Muscle layer of colon (tissue), 2 donors: Measurements from ENCODE around the gene MSANTD1.
"Not testable (repeated sequence)": the region's sequence is repeated elsewhere in the genome, so short reads cannot be mapped to it uniquely, and the experiment has no call there.

Source experiments
- H3K27ac ChIP-seq: one replicate; pipeline ENCODE4 v1.7.0; 2013; ENCODE audit warnings: low read depth, mild to moderate bottlenecking, low read length, moderate library complexity
- H3K27me3 ChIP-seq, 2 donors: one replicate each; pipeline ENCODE4 v1.7.0; 2013; ENCODE audit warnings: low read length in 2 of 2, mild to moderate bottlenecking in 2 of 2; ENCODE audit not compliant: insufficient read depth in 2 of 2, control insufficient read depth in 1 of 2
- H3K36me3 ChIP-seq: one replicate; pipeline ENCODE4 v1.7.0; 2013; ENCODE audit warnings: mild to moderate bottlenecking, low read length; ENCODE audit not compliant: insufficient read depth
- H3K4me1 ChIP-seq: one replicate; pipeline ENCODE4 v1.7.0; 2013; ENCODE audit warnings: mild to moderate bottlenecking, low read length; ENCODE audit not compliant: insufficient read depth
- H3K4me3 ChIP-seq, 2 donors: one replicate each; pipeline ENCODE4 v1.7.0; 2013; ENCODE audit warnings: low read length in 2 of 2, low read depth in 1 of 2, mild to moderate bottlenecking in 1 of 2, moderate library complexity in 1 of 2
- H3K9ac ChIP-seq: one replicate; pipeline ENCODE4 v1.7.0; 2013; ENCODE audit warnings: low read length
- H3K9me3 ChIP-seq: one replicate; pipeline ENCODE4 v1.7.0; 2013; ENCODE audit warnings: mild to moderate bottlenecking, low read length
- donor health status: abdominal sarcoma.
- donor health status: Adenocarcinoma of cecum.

The MSANTD1 gene

DNA sequence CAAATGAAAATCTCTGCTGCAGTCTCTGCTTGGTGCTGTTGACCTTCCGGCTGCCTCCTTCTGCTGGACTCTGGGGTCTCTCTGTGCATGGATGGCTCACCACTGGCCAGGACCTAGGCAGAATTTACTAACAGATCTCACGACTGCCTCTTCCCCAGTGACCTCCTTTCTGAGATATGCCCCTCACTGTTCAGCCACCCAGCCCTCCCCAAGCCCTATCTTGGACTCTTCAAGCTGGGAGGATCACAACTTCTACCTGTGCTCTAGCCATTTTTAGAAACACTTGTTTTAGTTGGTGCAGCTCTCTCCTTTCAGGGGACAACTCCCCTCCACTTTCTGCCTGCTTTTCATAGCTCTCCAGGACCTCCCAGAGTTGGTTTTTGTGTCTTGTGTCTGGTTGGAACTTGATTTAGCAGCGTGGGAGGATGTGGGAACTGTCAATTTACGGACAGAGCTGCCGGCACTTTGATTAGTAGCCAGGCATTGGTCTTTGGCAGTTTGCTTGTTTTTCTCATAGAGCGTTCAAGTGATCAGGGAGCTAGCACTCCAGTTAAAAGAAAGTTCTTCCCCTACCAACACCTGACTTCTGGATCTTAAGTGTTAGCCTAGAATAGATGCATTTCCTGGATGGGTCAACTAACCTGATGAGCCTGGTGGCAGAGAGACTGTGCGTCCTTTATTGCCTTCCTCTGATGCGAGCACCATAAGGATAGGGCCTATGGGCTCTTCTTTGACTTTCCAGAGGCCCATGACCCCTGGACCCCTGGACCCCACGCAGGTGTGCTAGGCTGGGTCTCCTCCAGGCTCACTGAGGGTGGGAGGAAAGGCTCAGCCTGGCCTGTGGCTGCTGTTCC, 50.4 kb downstream of the MSANTD1 start:
- Histone ChIP-seq H3K9me3 (no peaks in the 10 kb centered on the region), H3K27ac (no peak overlapping the region), H3K27me3 (no peaks in the 10 kb centered on the region), H3K4me3 (no peak overlapping the region), H3K36me3 (no peaks in the 10 kb centered on the region), H3K4me1 (no peaks in the 10 kb centered on the region), H3K9ac (no peak overlapping the region)

DNA sequence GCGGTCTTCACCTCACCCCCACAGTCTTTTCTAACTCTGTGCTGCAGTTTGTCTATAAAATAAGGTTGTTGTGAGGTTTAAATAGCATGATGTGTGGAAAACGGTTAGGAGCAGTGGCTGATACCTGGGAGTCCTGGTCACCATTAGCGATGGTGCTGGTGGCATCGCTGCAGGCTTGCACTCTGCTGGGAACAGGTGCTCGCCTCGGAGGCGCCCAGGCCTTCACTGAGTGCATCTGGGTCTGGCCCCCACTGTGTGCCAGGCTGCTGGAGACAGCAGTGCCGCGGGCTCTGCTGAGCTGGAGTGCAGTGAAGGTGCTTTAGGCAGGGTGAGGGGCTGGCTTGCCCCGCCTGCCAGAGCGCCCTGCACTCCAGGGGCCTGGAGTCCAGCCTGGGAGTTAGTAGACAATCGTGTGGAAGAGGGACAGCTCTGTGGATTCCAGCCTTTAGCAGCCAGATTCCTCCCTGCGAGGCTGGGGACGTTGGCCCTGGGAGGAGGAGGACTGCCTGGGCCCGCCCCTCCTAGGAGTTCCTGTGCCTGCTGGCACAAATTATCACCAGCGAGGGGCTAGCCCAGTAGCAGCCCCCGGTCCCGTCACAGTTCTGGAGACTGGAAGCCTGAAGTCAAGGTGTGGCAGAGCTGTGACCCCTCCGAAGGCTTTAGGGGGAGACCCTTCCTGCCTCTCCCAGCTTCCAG, 51.2 kb downstream of the MSANTD1 start:
- Histone ChIP-seq H3K36me3 (no peaks in the 10 kb centered on the region), H3K4me3 (no peak overlapping the region), H3K27me3 (no peaks in the 10 kb centered on the region), H3K9ac (no peak overlapping the region), H3K9me3 (no peaks in the 10 kb centered on the region), H3K4me1 (peaks cover 2% of the 10 kb centered on the region), H3K27ac (no peak overlapping the region)

DNA sequence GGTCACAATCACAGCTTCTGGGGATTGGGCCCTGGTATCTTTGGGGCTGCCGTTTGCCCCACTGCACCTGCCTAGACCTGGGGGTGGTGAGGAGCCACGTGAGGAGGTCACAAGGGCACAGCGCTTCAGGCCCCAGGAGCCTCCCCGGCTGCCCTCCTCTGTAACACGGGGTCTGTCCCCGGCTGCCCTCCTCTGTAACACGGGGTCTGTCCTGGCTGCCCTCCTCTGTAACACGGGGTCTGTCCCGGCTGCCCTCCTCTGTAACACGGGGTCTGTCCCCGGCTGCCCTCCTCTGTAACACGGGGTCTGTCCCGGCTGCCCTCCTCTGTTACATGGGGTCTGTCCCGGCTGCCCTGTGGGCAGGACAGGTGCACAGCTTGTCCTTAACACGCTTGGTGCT, 51.9 kb downstream of the MSANTD1 start:
- H3K9ac ChIP-seq, H3K4me3 ChIP-seq, H3K27ac ChIP-seq, H3K4me1 ChIP-seq, H3K36me3 ChIP-seq, H3K9me3 ChIP-seq, H3K27me3 ChIP-seq: not testable (repeated sequence)

DNA sequence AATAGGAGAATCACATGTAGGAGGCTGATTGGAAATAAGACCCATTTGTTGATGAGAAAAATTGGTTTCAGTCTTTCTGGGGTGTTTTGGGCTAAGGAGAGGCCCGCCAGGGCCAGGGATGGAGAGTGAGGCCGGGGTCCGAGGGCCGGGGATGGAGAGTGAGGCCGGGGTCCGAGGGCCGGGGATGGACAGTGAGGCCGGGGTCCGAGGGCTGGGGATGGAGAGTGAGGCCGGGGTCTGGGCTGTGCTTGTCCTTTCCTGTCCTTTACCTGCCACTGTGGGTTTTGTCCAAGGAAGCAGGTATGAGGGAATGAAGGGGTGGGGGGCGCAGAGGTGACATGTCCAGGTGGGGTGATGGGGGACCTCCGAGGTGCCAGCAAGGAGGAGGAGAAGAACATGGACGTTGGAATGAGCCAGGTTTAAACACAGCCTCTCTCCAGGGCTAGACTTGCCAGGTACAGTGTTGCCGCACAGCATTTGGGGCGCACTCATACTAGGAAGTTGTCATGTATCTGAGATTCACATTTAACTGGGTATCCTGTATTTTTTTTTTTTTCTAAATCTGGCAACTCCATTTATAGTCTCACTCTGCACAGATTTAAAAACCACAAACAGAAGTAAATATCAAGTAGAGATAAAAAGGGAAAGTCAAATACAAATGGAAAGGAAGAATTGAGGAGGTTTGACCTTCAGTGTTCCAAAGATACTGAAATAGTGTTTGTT, 52.7 kb downstream of the MSANTD1 start:
- Histone ChIP-seq H3K36me3 (no peaks in the 10 kb centered on the region), H3K9me3 (no peaks in the 10 kb centered on the region), H3K9ac (no peak overlapping the region), H3K27me3 (no peaks in the 10 kb centered on the region), H3K4me1 (peaks cover 7% of the 10 kb centered on the region), H3K4me3 (no peak overlapping the region), H3K27ac (no peak overlapping the region)

DNA sequence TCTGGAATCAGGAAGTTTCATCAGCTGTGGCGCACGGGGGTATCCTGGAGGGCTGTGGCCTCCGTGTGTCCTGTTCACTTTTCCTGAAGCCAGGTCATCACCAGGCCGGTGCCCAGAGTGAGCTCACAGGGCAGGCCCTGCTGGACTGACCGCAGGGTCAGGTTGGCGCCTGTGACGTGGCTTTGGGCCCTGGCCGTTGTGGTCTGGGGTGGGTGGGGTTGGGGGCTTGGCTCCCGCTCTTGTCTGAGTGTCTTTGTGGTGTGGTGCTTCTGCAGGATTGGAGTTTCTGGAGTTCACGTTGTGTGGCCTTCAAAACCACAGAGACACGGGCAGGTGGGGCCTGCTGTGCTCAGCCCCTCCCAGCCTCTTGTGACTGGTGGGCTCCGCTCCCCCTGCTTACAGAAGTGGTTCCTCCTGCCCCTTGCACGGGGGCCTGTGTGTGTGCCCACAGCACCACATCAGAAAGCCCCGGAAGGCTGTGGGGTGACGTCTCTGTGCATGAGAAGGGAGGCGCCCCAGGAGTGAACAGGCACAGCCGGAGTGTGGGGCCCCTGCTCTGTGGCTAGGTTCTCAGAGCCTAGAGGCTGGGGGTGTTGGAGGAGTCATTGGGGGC, 53.3 kb downstream of the MSANTD1 start:
- H3K36me3 ChIP-seq, result no peaks in the 10 kb centered on the region
- H3K4me1 ChIP-seq, result peaks cover 7% of the 10 kb centered on the region
- H3K27me3 ChIP-seq, result no peaks in the 10 kb centered on the region
- no peaks in the 10 kb centered on the region for H3K9me3 ChIP-seq
- H3K4me3 ChIP-seq, result no peak overlapping the region
- no peak overlapping the region for H3K9ac ChIP-seq
- no peak overlapping the region for H3K27ac ChIP-seq

DNA sequence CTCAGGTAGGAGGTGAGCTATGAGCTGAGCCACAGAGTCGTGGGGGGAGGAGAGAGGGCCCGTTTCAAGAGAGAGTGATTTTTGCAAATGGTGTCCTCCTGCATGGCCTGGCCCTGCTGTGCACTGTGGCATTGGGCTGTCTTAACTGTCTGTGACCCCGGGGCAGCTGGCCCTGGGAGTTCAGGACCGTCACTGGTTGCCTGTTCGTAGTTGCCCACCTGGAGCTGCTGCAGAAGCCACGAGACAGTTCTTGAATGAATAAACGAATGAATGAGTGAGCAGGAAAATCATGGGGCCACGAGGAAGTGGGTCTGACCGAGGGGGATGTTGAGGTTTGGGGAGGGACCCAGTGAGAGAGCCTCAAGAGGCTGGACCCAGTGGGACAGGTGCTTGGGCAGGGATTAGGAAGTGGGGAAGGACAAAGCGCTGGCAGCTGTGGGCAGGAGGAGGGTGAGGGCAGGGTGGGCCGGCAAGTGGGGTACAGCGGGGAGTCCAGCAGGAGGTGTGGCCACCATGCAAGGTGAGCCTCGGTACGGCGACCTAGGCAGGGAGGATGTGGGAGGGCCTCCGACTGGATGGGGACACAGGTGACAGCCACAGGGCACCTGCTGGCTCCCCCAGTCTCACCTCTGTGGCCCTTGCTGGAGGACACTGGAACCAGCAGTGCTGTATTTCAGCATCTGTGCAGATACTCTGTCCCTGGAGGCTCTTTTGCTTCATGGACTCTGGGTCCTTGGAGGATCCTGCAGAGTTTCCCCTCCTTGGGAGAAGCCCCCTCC, 54.0 kb downstream of the MSANTD1 start:
- Histone ChIP-seq H3K4me3 (no peak overlapping the region), H3K9ac (no peak overlapping the region), H3K27me3 (no peaks in the 10 kb centered on the region), H3K9me3 (no peaks in the 10 kb centered on the region), H3K27ac (no peak overlapping the region), H3K36me3 (no peaks in the 10 kb centered on the region), H3K4me1 (peaks cover 7% of the 10 kb centered on the region)

DNA sequence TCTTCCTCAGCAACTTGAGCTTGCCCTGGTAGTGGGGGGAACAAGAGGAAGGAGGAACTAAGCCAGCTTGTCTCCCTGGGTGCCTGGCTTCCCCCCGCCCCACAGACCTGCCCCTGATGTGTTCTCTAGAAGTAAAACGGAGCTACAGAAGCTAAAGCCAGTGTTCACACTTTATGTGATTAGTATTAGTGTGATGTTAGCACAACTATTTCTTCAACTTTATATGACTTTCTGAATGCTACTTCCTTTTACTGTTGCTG, 54.5 kb downstream of the MSANTD1 start:
- H3K9me3 ChIP-seq, result no peaks in the 10 kb centered on the region
- H3K27me3 ChIP-seq, result no peaks in the 10 kb centered on the region
- H3K4me3 ChIP-seq, result no peak overlapping the region
- no peak overlapping the region for H3K27ac ChIP-seq
- H3K36me3 ChIP-seq, result no peaks in the 10 kb centered on the region
- H3K9ac ChIP-seq, result no peak overlapping the region
- H3K4me1 ChIP-seq, result peaks cover 7% of the 10 kb centered on the region

DNA sequence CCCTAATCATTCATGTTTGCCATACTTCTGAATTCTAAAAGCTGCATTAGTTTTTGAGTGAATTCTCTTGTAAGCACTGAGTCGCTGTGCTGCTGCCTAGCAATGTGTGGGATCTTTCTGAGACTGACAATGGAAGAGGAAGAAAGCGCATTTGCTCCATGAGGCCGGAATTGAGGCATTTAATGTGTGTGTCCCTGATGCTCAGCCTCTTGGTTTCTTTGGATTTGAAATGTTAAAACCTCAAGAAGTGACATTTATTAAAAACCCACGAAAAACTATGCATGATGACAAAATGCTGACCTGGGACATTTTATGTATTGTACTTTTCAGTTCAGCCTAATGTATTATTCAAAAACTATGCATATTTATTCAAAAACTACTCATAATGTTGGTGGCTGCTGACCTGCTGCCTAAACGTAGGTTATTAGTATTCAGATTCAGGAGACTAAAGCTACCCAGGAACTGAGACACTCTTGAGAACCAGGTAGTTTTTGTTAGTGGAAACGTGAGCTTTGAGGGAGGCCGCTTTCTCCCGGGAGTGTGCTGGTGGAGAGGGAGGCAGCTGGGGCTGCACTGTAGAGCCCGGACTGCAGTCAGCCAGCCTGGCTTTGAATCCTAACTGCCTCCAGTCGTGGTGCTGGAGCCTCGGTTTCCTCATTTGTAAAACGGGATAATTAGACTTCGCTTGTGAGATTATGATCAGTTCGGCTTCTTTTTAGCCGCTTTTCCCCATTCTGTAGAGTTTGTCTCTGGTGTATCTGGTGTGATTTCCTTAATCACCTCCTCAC, 55.2 kb downstream of the MSANTD1 start:
- Histone ChIP-seq H3K4me3 (peak overlapping the region in 1 of 2 donors; percentile 37), H3K27ac (peak overlapping the region; percentile 66), H3K9ac (no peak overlapping the region), H3K36me3 (no peaks in the 10 kb centered on the region), H3K4me1 (peaks cover 7% of the 10 kb centered on the region), H3K27me3 (no peaks in the 10 kb centered on the region), H3K9me3 (no peaks in the 10 kb centered on the region)

DNA sequence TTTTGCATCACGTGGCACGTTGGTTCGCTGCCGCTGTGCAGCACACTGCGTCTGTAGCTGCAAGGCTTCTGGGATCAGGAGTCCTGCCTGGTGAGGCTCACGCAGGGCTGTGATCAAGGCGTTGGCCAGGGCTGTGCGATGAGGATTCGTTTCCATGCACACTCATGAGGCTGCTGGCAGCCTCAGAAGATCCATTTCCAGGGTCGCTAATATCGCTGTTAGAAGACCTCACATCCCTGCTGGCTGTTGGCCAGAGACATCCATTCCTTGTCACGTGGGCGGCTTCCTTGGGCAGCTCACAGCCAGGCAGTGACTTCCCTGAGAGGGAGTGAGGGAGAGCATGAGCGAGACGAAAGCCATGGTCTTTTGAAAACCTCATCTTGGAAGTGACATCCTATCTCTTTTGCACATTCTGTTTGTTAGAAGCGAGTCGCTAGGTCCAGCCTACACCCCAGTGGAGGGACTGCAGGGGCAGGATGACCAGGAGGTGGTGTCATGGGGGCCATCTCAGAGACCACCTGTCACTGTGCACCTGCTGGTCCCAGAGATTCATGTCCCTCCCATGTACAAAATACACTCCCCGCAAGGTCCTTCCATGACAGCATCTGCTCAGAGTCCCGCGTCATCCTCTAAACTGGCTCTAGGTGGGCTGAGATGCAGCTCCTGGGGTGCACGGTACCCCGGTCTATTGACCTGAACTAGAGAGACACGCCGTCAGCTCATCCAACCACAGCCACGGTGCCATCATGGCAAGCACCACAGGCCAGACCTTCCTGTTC, 56.1 kb downstream of the MSANTD1 start:
- H3K9me3 ChIP-seq, result no peaks in the 10 kb centered on the region

More for the DNA sequence above, 56.1 kb downstream of the MSANTD1 start:
- no peak overlapping the region for H3K9ac ChIP-seq
- no peaks in the 10 kb centered on the region for H3K27me3 ChIP-seq
- H3K4me1 ChIP-seq, result peaks cover 7% of the 10 kb centered on the region
- peak overlapping the region in 1 of 2 donors; percentile 37 for H3K4me3 ChIP-seq
- H3K36me3 ChIP-seq, result no peaks in the 10 kb centered on the region
- peak overlapping the region; percentile 66 for H3K27ac ChIP-seq
